Fibroblast of lung (primary cell): Measurements from ENCODE around the gene XXYLT1. TPM values are rescaled to one million over a fixed set of nuclear protein-coding genes. Genes with fewer than 3 reads are reported as not detected.
"Not testable (repeated sequence)": the region's sequence is repeated elsewhere in the genome, so short reads cannot be mapped to it uniquely, and the experiment has no call there.

ENCODE experiments used
- DNase-seq, 2 donors: peaks; one replicate each; pipeline versions ENCODE4 v3.0.0 to v3.0.0-alpha.2; 2010; ENCODE audit warnings: low read depth in 2 of 2
- H2AFZ ChIP-seq: 2 replicates; pipeline ENCODE4 v1.5.1; 2012; ENCODE audit warnings: low read length, control low read depth, inconsistent platforms
- H3K27ac ChIP-seq: 2 replicates; pipeline ENCODE4 v1.5.1; 2011; ENCODE audit warnings: low read length, control low read depth; ENCODE audit not compliant: insufficient read depth
- H3K27me3 ChIP-seq: 2 replicates; pipeline ENCODE4 v1.5.1; 2011; ENCODE audit warnings: mild to moderate bottlenecking, low read length; ENCODE audit not compliant: control insufficient read depth, insufficient read depth
- H3K36me3 ChIP-seq: 2 replicates; pipeline ENCODE4 v1.5.1; 2011; ENCODE audit warnings: low read length; ENCODE audit not compliant: control insufficient read depth, insufficient read depth
- H3K4me1 ChIP-seq: 2 replicates; pipeline ENCODE4 v1.5.1; 2011; ENCODE audit warnings: low read length; ENCODE audit not compliant: control insufficient read depth, insufficient read depth; ENCODE audit errors: extremely low read depth
- H3K4me2 ChIP-seq: 2 replicates; pipeline ENCODE4 v1.5.1; 2011; ENCODE audit warnings: low read length, control low read depth; ENCODE audit not compliant: insufficient read depth; ENCODE audit errors: extremely low read depth
- H3K4me3 ChIP-seq, 4 experiments: fragments of 200-600 bp in 1 of 4; sonication (generic) in 1 of 4; replicated peaks in 1 of 4; 2 replicates each; pipeline ENCODE4 v1.5.1; 2011 to 2016; ENCODE audit warnings: low read length in 4 of 4, low read depth in 3 of 4, mild to moderate bottlenecking in 3 of 4, control low read depth in 2 of 4, inconsistent platforms in 1 of 4, mixed read lengths in 1 of 4; ENCODE audit not compliant: insufficient read depth in 1 of 4; ENCODE audit errors: control extremely low read depth in 1 of 4
- H3K79me2 ChIP-seq: 2 replicates; pipeline ENCODE4 v1.5.1; 2012; ENCODE audit warnings: mild to moderate bottlenecking, low read length, inconsistent platforms; ENCODE audit not compliant: control insufficient read depth, insufficient read depth
- H3K9ac ChIP-seq: 2 replicates; pipeline ENCODE4 v1.5.1; 2011; ENCODE audit warnings: mild to moderate bottlenecking, low read length, control low read depth; ENCODE audit not compliant: insufficient read depth
- H3K9me3 ChIP-seq: 2 replicates; pipeline ENCODE4 v1.5.1; 2012; ENCODE audit warnings: low read depth, low read length; ENCODE audit not compliant: control insufficient read depth, insufficient read depth
- H4K20me1 ChIP-seq: 2 replicates; pipeline ENCODE4 v1.5.1; 2011; ENCODE audit warnings: low read length; ENCODE audit not compliant: control insufficient read depth, insufficient read depth; ENCODE audit errors: extremely low read depth
- EZH2 ChIP-seq: IDR thresholded peaks from 2 replicates; pipeline ENCODE4 v1.5.1; 2012; ENCODE audit warnings: low read length, control low read depth, mild to moderate bottlenecking; ENCODE audit errors: missing control alignments
- polyA plus RNA-seq, 2 donors: library from polyadenylated mRNA; depleted of rRNA in 1 of 2; stranded (reverse) in 1 of 2; unstranded in 1 of 2; fragments of >200 nt; gene quantifications; 2 replicates each; pipeline ENCODE4 v1.2.1, GENCODE V29; 2011 to 2012; ENCODE audit warnings: missing spikeins in 1 of 2
- total RNA-seq: library from RNA; depleted of rRNA; stranded (reverse); fragments of >200 nt; gene quantifications from 2 replicates; pipeline ENCODE4 v1.2.1, GENCODE V29; 2014
- TF ChIP-seq, protein P1 (sequence below), 2 donors: IDR thresholded peaks in 1 of 2; conservative IDR thresholded peaks in 1 of 2; 1 replicate in 1 of 2; 2 replicates in 1 of 2; pipeline ENCODE4 v1.5.1; 2011 to 2012; ENCODE audit warnings: low read length in 2 of 2, control low read depth in 1 of 2, inconsistent platforms in 1 of 2, low read depth in 1 of 2, mild to moderate bottlenecking in 1 of 2

The XXYLT1 gene
- total and polyA plus RNA-seq, 2 donors (not counting 1 experiment from before 2014, with no cell fraction given): 12.4 to 18.5 TPM

GRCh38 chr3:195038161-195038560, 232.8 kb downstream of the XXYLT1 start:
- Histone ChIP-seq H3K27me3 (peaks cover 2% of the 10 kb centered on the region), H3K79me2 (no peaks in the 10 kb centered on the region), H2AFZ (no peak overlapping the region), H3K4me2 (no peak overlapping the region), H3K4me1 (no peaks in the 10 kb centered on the region), H3K27ac (no peak overlapping the region), H4K20me1 (no peaks in the 10 kb centered on the region), H3K36me3 (no peaks in the 10 kb centered on the region), H3K4me3 (no peak overlapping the region), H3K9me3 (no peaks in the 10 kb centered on the region), H3K9ac (no peak overlapping the region)
- TF ChIP-seq EZH2: no peak
- TF ChIP-seq, protein P1, sequence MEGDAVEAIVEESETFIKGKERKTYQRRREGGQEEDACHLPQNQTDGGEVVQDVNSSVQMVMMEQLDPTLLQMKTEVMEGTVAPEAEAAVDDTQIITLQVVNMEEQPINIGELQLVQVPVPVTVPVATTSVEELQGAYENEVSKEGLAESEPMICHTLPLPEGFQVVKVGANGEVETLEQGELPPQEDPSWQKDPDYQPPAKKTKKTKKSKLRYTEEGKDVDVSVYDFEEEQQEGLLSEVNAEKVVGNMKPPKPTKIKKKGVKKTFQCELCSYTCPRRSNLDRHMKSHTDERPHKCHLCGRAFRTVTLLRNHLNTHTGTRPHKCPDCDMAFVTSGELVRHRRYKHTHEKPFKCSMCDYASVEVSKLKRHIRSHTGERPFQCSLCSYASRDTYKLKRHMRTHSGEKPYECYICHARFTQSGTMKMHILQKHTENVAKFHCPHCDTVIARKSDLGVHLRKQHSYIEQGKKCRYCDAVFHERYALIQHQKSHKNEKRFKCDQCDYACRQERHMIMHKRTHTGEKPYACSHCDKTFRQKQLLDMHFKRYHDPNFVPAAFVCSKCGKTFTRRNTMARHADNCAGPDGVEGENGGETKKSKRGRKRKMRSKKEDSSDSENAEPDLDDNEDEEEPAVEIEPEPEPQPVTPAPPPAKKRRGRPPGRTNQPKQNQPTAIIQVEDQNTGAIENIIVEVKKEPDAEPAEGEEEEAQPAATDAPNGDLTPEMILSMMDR (conservative IDR thresholded peaks at IDR 0.05 in 1 of 2, IDR thresholded peaks at IDR 0.05 in 1 of 2; ENCODE audit: low read depth in 1 of 2, low read length in 2 of 2): no peak
- DNase-seq: no peak

- not testable (repeated sequence) for H3K4me3 ChIP-seq, H2AFZ ChIP-seq, H4K20me1 ChIP-seq, H3K4me2 ChIP-seq, H3K27ac ChIP-seq, H3K4me1 ChIP-seq, H3K36me3 ChIP-seq, H3K79me2 ChIP-seq, H3K9ac ChIP-seq, DNase-seq, H3K9me3 ChIP-seq, H3K27me3 ChIP-seq
Observed at GRCh38 chr3:195037586-195037985, 233.4 kb downstream of the XXYLT1 start.

GRCh38 chr3:195036974-195037373, 234.0 kb downstream of the XXYLT1 start:
- peaks cover 2% of the 10 kb centered on the region for H3K27me3 ChIP-seq
- no peak for DNase-seq
- H3K27ac ChIP-seq: no peak overlapping the region
- H3K4me2 ChIP-seq: no peak overlapping the region
- TF ChIP-seq EZH2: no peak
- TF ChIP-seq, protein P1 (conservative IDR thresholded peaks at IDR 0.05 in 1 of 2, IDR thresholded peaks at IDR 0.05 in 1 of 2; ENCODE audit: low read depth in 1 of 2, low read length in 2 of 2): no peak
- H3K79me2 ChIP-seq: no peaks in the 10 kb centered on the region
- no peaks in the 10 kb centered on the region for H3K36me3 ChIP-seq
- H3K9me3 ChIP-seq: no peaks in the 10 kb centered on the region
- no peaks in the 10 kb centered on the region for H3K4me1 ChIP-seq
- H4K20me1 ChIP-seq: no peaks in the 10 kb centered on the region
- H2AFZ ChIP-seq: no peak overlapping the region
- H3K4me3 ChIP-seq: no peak overlapping the region
- no peak overlapping the region for H3K9ac ChIP-seq
